AG09309 (cell line): ENCODE data around the gene LEMD1.

ENCODE experiments used
- DNase-seq: peaks from one replicate; pipeline ENCODE4 v3.0.0-alpha.2; 2010; ENCODE audit warnings: low read depth
- H3K4me3 ChIP-seq: 2 replicates; pipeline ENCODE4 v1.5.1; 2011; ENCODE audit warnings: mild to moderate bottlenecking, low read depth, low read length, moderate library complexity; ENCODE audit not compliant: control insufficient read depth
- CTCF ChIP-seq: IDR thresholded peaks from 2 replicates; pipeline ENCODE4 v1.5.1; 2011; ENCODE audit warnings: mild to moderate bottlenecking, low read depth, low read length, inconsistent platforms; ENCODE audit not compliant: insufficient read depth, control insufficient read depth; ENCODE audit errors: missing control alignments

Gene LEMD1

GRCh38 chr1:205343431-205344065 lies 78.3 kb downstream of the LEMD1 start:
- no peak for DNase-seq
- no peak for TF ChIP-seq CTCF
- H3K4me3 ChIP-seq: no peak overlapping the region; the same call in 1 of the 2 replicates

- no peak overlapping the region for H3K4me3 ChIP-seq
- TF ChIP-seq CTCF: no peak
Measured at GRCh38 chr1:205342986-205343385, 78.9 kb downstream of the LEMD1 start.

GRCh38 chr1:205340676-205341075 lies 81.2 kb downstream of the LEMD1 start:
- TF ChIP-seq CTCF: no peak
- H3K4me3 ChIP-seq: no peak overlapping the region
- no peak for DNase-seq

More at GRCh38 chr1:205342986-205343385, 78.9 kb downstream of the LEMD1 start:
- DNase-seq: no peak

GRCh38 chr1:205339717-205340116 lies 82.1 kb downstream of the LEMD1 start:
- no peak for TF ChIP-seq CTCF
- DNase-seq: no peak
- no peak overlapping the region for H3K4me3 ChIP-seq

- H3K4me3 ChIP-seq: no peak overlapping the region
- no peak for DNase-seq
- TF ChIP-seq CTCF: no peak
Measured at GRCh38 chr1:205339197-205339702, 82.6 kb downstream of the LEMD1 start.

GRCh38 chr1:205338011-205338410 lies 83.8 kb downstream of the LEMD1 start:
- H3K4me3 ChIP-seq: no peak overlapping the region
- no peak for DNase-seq
- no peak for TF ChIP-seq CTCF
